ENCODE data around the gene PPP2R3B.
"Not testable (repeated sequence)": the region's sequence is repeated elsewhere in the genome, so short reads cannot be mapped to it uniquely, and the experiment has no call there.

Gene PPP2R3B

GRCh38 chrX:386768-387575, at the start of gene PPP2R3B:
TSS of gene PPP2R3B (minus strand) at chrX:386907. CDS start at chrX:386691, 216 bp downstream.
- DNase-seq, result no peak

DNA sequence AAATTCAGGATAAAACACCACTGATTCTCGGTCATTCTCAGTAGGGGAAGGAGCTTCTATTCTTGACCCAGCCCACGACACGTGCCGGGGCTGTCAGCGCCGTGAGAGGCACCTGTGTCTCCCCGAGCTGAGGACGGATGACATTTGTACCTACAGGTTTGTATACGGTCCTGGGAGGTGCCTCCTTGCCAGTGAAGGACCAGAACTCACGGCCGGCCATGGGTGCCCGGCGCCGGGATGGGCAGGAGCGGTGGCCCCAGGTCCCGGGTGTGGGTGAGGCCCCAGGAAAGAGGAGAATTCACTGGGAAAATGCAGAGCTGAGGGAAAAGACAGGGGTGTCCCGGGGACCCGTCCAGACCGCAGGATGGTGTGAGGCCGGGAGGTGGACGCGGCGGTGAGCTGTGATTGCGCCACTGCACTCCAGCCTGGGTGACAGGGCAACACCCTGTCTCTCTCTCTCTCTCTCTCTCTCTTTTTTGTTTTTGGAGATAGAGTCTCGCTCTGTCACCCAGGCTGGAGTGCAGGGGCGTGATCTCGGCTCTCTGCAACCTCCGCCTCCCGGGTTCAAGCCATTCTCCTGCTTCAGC, 48.9 kb upstream of the PPP2R3B start:
- no peak for DNase-seq

DNA sequence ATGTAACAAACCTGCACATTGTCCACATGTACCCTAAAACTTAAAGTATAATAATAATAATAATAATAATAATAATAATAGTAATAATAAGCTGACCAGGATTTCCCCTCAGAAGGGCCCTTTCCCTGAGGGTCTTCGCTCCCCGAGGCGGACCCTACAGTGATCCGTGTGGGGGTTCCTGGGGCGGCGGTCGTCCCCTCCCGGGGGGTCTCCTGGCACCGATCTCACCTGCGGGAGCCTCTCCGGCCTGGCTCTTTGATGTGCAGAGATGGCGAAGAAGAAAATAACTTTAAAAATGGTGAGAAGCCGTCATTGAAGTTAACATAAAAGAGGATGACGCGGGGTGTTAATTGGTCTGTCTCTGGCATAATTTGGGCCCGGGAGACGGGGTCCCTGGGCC, 48.2 kb upstream of the PPP2R3B start:
- DNase-seq, result no peak

- DNase-seq, result no peak
These were observed 47.1 kb upstream of the PPP2R3B start for GRCh38 chrX:433771-434170.

- DNase-seq, result not testable (repeated sequence)
These were observed 46.0 kb upstream of the PPP2R3B start for GRCh38 chrX:432666-433065.

DNA sequence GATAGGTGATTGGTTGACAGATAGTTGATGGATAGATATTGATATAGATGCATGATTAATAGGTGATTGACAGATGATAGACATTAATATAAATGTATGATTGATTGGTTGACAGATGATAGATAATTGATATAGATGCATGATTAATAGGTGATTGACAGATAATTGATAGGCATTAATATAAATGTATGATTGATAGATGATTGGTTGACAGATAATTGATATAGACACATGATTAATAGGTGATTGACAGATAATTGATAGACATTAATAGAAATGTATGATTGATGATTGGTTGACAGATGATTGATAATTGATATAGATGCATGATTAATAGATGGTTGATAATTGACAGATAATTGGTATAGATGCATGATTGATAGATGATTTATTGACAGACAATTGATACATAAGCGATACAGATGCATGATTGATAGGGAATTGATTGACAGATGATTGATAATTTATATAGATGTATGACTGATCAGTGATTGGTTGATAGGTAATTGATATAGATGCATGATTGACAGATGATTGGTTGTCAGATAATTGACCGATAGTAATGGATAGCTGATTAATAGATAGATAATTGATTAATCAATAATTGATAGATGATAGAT, 44.9 kb upstream of the PPP2R3B start:
- DNase-seq, result no peak

DNA sequence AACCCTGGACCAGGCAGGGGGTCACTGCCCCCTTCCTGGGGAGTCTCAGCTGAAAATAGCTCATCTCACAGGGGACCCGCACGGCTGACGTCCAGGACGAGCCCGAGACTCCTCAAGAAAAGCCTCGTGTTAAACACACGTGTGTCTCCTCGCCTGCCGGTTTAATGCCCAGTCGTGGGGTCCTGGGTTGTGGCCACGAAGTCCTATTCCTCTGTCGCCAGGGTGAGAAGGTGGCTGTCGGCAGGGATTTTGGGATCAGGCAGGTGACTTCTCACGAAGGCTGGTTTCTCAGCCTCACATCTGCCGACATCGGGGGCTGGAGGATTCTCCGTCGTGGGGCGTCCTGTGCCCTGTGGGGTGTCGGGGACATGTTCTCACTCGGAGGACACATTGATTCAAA, 44.3 kb upstream of the PPP2R3B start:
- DNase-seq, result no peak

DNA sequence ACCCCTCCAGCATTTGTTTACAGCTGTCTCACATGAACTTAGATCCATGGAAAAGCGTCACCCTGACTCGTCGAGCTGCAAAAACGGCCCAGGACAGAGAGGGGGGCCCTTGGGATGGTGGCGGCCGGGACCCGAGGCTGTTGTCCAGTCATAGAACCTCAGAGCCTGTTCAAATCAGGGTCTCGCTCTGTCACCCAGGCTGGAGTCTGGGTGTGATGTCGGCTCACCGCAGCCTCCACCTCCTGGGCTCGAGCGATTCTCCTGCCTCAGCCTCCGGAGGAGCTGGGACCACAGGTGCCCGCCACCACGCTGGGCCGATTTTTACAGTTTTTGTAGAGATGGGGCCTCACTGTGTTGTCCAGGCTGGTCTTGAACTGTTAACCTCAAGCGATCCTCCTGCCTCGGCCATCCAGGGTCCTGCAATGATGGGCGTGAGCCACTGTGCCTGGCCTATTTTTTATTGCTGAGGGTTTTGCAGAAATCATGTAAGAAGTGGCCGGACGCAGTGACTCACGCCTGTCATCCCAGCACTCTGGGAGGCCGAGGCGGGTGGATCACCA, 42.6 kb upstream of the PPP2R3B start:
- DNase-seq, result no peak

- no peak for DNase-seq
These were observed 41.4 kb upstream of the PPP2R3B start for GRCh38 chrX:427812-428725.

- DNase-seq, result no peak
These were observed 40.2 kb upstream of the PPP2R3B start for GRCh38 chrX:426881-427280.

DNA sequence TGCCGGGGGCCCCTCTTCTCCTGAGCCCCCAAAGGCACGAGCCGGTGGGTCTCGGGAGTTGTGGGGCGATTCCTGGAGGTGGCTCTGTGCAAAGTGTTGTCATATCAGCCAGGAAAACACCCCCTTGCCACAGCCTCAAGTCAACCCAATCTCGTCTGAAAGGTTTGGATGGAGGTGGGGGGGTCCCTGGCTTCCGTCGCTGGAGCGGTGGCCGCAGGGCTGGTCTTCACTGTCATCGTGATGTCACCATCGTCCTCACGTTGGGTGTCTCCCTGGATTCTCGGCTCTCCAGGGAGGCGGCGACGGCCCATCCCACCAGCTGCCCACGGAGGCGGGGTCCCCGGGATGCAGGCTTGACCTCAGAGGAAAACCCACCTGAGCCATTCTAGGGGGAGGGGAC, 38.3 kb upstream of the PPP2R3B start:
- DNase-seq, result no peak

DNA sequence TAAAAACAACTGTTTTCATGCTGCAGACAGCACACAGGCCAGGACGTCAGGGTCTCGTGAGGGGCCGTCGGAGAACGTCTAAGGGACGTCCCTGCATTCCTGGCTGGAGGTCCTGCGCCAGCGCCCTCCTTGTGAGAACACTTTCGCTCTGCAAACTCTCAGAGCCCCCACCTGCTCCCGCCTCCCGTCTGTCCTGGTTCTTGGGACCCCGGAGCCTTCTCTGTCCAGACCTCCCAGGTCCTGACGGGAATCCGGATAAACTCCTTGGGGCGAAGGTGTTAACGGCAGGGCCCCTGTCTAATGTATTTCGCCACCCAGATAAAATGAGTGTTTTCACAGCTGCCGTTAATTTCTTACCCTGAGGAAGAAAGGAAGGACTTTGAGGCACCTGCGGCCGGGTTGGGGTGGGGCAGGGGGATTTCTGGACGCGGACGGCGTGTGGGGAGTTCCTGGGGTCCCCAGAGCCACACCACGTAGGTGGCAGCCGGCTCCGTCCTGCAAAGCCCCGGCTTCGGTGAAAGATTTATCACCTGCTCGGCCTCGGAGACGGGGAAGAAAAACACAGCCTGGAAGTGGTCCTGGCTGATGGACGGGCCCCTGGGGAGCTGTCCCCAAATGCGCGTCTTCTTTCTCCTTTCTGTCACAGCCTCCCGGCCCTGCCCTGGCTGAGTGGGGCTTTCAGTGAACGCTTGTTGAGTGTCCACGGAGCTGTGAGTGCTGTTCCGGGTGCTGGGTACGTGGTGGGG, 35.1 kb upstream of the PPP2R3B start:
- DNase-seq, result no peak

DNA sequence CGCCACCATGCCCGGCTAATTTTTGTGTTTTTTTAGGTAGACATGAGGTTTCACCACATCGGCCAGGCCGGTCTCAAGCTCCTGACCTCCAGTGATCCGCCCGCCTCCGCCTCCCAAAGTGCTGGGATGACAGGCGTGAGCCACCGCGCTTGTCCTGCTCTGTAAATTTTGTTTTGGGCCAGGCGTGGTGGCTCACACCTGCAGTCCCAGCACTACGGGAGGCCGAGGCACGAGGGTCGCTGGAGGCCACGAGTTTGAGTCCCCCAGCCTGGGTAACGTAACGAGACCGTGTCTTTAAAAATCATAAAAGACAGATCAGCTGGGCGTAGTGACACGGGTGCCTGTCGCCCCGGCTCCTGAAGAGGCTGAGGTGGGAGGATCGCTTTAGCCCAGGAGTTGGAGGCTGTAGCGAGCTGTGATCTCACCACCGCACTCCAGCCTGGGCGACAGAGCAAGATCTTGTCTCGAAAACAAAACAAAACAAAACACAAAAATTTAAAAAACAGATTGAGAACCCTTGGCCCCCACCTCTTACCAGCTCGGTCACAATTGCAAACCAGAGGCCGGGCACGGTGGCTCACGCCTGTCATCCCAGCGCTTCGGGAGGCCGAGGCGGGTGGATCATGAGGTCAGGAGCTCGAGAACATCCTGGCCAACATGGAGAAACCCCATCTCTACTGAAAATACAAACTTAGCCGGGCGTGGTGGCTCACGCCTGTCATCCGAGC, 34.0 kb upstream of the PPP2R3B start:
- DNase-seq, result no peak

- DNase-seq, result no peak
These were observed 32.4 kb upstream of the PPP2R3B start for GRCh38 chrX:418927-419729.

DNA sequence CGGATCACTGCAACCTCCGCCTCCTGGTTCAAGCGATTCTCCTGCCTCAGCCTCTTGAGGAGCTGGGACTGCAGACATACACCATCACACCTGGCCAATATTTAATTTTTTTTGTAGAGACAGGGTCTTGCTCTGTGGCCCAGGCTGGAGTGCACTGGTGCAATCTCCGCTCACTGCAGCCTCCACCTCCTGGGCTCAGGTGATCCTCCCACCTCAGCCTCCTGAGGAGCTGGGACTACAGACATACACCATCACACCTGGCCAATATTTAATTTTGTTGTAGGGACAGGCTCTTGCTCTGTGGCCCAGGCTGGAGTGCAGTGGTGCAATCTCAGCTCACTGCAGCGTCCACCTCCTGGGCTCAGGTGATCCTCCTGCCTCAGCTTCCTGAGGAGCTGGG, 28.8 kb upstream of the PPP2R3B start:
- not testable (repeated sequence) for DNase-seq

GRCh38 chrX:413322-414201, 26.9 kb upstream of the PPP2R3B start:
- DNase-seq, result no peak

DNA sequence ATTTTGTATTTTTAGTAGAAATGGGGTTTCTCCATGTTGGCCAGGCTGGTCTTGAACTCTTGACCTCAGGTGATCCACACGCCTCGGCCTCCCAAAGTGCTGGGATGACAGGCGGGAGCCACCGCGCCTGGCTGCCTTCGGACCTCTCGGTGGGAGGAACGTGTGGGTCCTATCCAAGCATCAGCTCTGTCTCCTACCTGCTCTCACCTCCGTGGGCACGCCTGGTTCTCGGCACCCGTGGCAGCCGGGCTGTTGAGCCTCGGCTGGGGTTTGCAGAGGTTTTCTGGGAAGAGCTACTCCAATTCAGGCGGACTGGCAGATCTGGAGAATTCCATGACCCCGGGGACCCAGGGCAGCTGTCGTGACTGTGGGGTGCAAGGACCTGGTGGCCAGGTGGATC, 23.6 kb upstream of the PPP2R3B start:
- DNase-seq, result no peak

GRCh38 chrX:405149-405548, 18.4 kb upstream of the PPP2R3B start:
- DNase-seq, result no peak

- DNase-seq, result no peak
These were observed 17.9 kb upstream of the PPP2R3B start for GRCh38 chrX:404656-405055.
